Nephron (organoid): ENCODE results near the gene MED13.

ENCODE experiments used
- H3K27ac Mint-ChIP-seq, 3 experiments: 2 replicates each; pipeline ENCODE4 v1.8.0; 2020; ENCODE audit warnings: mixed read lengths in 3 of 3, mild to moderate bottlenecking in 2 of 3, moderate library complexity in 1 of 3
- H3K27me3 Mint-ChIP-seq: 2 replicates; pipeline ENCODE4 v1.8.0; 2021; ENCODE audit warnings: low read depth, mild to moderate bottlenecking, moderate library complexity, mixed read lengths
- H3K36me3 Mint-ChIP-seq: 2 replicates; pipeline ENCODE4 v1.8.0; 2020; ENCODE audit warnings: low read depth, mixed read lengths
- H3K4me1 Mint-ChIP-seq: 2 replicates; pipeline ENCODE4 v1.8.0; 2020; ENCODE audit warnings: mixed read lengths
- H3K4me3 Mint-ChIP-seq, 3 experiments: 2 replicates each; pipeline ENCODE4 v1.8.0; 2020; ENCODE audit warnings: mild to moderate bottlenecking in 3 of 3, mixed read lengths in 3 of 3, moderate library complexity in 2 of 3
- H3K9me3 Mint-ChIP-seq: 2 replicates; pipeline ENCODE4 v1.8.0; 2020; ENCODE audit warnings: mixed read lengths
- CTCF ChIP-seq, 3 experiments: fragments of 200-600 bp; sonication (generic); IDR thresholded peaks; one replicate each; pipeline ENCODE4 v1.5.0; 2021; ENCODE audit warnings: antibody characterized with exemption in 3 of 3; ENCODE audit not compliant: unreplicated experiment in 3 of 3

MED13 gene

DNA sequence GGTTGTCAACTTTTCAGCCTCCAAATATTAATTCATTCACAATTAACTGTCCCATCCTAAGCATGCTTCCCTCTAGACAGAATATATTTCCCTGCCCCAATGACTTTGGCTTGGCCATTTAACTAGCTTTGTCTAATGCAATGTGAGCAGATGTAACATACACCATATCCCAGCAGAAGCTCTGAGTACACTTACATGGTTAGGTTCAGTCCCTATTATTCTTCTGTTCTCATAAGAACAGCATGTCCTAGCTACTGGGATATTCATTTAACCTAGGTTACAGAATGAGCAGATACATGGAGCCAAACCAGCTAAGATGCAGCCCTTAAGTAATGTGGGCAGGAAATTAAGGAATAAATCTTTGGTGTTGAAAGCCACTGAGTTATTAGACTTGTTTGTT lies 31.8 kb downstream of the MED13 start:
- no peak overlapping the region for H3K27ac Mint-ChIP-seq
- H3K4me1 Mint-ChIP-seq, result no peaks in the 10 kb centered on the region
- TF ChIP-seq CTCF (IDR thresholded peaks at IDR 0.05; ENCODE audit: unreplicated experiment in 3 of 3), result no peak
- no peaks in the 10 kb centered on the region for H3K27me3 Mint-ChIP-seq
- no peaks in the 10 kb centered on the region for H3K9me3 Mint-ChIP-seq
- no peak overlapping the region for H3K4me3 Mint-ChIP-seq
- peaks cover 54% of the 10 kb centered on the region for H3K36me3 Mint-ChIP-seq

DNA sequence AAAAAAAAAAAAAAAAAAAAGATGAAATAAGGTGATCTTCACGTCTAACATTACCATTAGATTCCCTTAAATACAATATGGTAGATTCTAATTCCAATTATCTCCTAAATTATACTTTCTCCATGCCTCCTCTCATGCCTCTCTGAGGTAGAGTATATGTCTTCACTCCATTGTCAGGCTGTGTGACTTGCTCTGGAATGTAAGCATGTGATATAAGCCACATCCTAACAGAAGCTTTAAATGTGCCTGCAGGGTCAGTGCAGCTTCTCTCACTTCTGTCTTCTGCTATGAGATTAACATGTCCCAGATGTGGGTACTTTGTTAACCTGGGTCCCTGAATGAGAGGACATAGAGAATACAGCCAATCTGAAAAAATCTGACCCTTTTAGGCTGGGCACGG lies 32.6 kb downstream of the MED13 start:
- TF ChIP-seq CTCF (IDR thresholded peaks at IDR 0.05; ENCODE audit: unreplicated experiment in 3 of 3), result no peak
- H3K4me1 Mint-ChIP-seq, result no peaks in the 10 kb centered on the region
- H3K36me3 Mint-ChIP-seq, result peaks cover 62% of the 10 kb centered on the region
- H3K4me3 Mint-ChIP-seq, result no peak overlapping the region
- H3K27me3 Mint-ChIP-seq, result no peaks in the 10 kb centered on the region
- peak overlapping the region in 1 of 3 experiments; percentile 37 for H3K27ac Mint-ChIP-seq
- no peaks in the 10 kb centered on the region for H3K9me3 Mint-ChIP-seq

GRCh38 chr17:62030264-62030663 lies 34.8 kb downstream of the MED13 start:
- Mint-ChIP-seq H3K27me3 (no peaks in the 10 kb centered on the region), H3K4me1 (no peaks in the 10 kb centered on the region), H3K36me3 (peaks cover 79% of the 10 kb centered on the region), H3K27ac (peak overlapping the region in 1 of 3 experiments; percentile 29), H3K9me3 (no peaks in the 10 kb centered on the region), H3K4me3 (no peak overlapping the region)
- TF ChIP-seq CTCF (IDR thresholded peaks at IDR 0.05; ENCODE audit: unreplicated experiment in 3 of 3), result no peak

DNA sequence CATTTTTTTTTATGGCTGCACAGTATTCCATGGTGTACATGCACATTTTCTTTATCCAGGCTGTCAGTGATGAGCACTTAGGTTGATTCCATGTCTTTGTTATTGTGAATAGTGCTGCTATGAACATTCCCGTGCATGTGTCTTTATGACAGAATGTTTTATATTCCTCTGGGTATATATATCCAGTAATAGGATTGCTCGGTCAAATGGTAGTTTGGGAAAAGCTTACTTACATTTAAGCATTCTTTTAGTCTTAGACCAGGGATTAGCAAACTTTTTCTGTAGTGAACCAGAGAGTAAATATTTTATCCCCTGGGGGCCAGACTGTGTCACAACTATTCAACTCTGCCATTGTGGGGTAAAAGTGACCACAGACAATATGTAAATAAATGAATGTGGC lies 40.2 kb downstream of the MED13 start:
- H3K4me1 Mint-ChIP-seq, result no peaks in the 10 kb centered on the region
- H3K36me3 Mint-ChIP-seq, result peaks cover 85% of the 10 kb centered on the region
- H3K27me3 Mint-ChIP-seq, result no peaks in the 10 kb centered on the region
- H3K4me3 Mint-ChIP-seq, result no peak overlapping the region
- H3K27ac Mint-ChIP-seq, result peak overlapping the region in 1 of 3 experiments; percentile 24
- no peak for TF ChIP-seq CTCF (IDR thresholded peaks at IDR 0.05; ENCODE audit: unreplicated experiment in 3 of 3)
- peaks cover 4% of the 10 kb centered on the region for H3K9me3 Mint-ChIP-seq

DNA sequence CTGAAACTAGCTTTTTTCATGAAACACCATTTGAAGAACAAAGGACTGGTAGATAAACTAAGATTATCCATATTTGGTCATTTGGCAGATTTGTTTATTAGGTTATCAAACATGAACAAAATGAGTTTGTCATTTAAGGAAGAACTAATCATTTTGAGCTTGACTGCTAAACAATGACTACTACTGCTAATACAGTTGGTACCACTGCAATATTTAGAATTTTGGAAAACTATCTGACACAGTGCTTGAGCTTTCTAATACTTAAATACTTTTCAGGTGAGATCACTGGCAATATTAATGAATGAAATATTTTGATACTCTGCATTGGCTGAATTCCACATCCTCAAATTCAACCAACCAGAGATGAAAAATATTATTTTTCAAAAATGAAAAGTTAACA lies 47.2 kb downstream of the MED13 start:
- Mint-ChIP-seq H3K27ac (no peak overlapping the region), H3K4me1 (no peaks in the 10 kb centered on the region), H3K27me3 (no peaks in the 10 kb centered on the region), H3K4me3 (no peak overlapping the region), H3K9me3 (peaks cover 11% of the 10 kb centered on the region), H3K36me3 (peaks cover 73% of the 10 kb centered on the region)
- no peak for TF ChIP-seq CTCF (IDR thresholded peaks at IDR 0.05; ENCODE audit: unreplicated experiment in 3 of 3)

DNA sequence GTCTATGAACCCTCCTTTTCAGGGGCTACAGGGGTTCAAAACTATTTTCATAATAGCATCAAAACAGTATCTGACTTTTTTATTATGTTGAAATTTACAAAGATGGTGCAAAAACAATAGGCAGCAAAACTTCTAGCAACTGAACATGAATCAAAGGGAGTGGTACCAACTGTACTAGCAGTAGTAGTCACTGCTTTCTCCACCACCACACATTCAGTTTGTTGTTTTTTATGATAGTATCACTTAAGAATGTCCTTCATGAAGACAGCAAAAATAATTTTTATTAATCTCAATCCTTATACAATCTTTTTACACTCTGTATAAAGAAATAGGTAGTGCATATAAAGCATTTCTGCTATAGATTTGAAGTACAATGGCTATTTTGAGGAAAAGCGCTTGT lies 47.6 kb downstream of the MED13 start:
- Mint-ChIP-seq H3K27ac (no peak overlapping the region), H3K36me3 (peaks cover 73% of the 10 kb centered on the region), H3K4me1 (no peaks in the 10 kb centered on the region), H3K9me3 (peaks cover 11% of the 10 kb centered on the region), H3K27me3 (no peaks in the 10 kb centered on the region), H3K4me3 (no peak overlapping the region)
- no peak for TF ChIP-seq CTCF (IDR thresholded peaks at IDR 0.05; ENCODE audit: unreplicated experiment in 3 of 3)
